IPS-18a (cell line): Measurements from ENCODE around the gene LCAT.
"Not testable (repeated sequence)": the region's sequence is repeated elsewhere in the genome, so short reads cannot be mapped to it uniquely, and the experiment has no call there.

Experiments used
- H3K27ac ChIP-seq: one replicate; pipeline ENCODE4 v1.5.1; 2013; ENCODE audit warnings: low read length
- H3K27me3 ChIP-seq: one replicate; pipeline ENCODE4 v1.6.1; 2013; ENCODE audit warnings: mild to moderate bottlenecking, low read length; ENCODE audit not compliant: control insufficient read depth, insufficient read depth
- H3K36me3 ChIP-seq: one replicate; pipeline ENCODE4 v1.6.1; 2013; ENCODE audit warnings: low read depth, low read length; ENCODE audit not compliant: control insufficient read depth
- H3K4me1 ChIP-seq: one replicate; pipeline ENCODE4 v1.6.1; 2013; ENCODE audit warnings: low read depth, low read length; ENCODE audit not compliant: control insufficient read depth
- H3K4me3 ChIP-seq: one replicate; pipeline ENCODE4 v1.5.1; 2013; ENCODE audit warnings: low read length
- H3K9ac ChIP-seq: one replicate; pipeline ENCODE4 v1.6.1; 2013; ENCODE audit warnings: mild to moderate bottlenecking, low read length, moderate library complexity
- H3K9me3 ChIP-seq: one replicate; pipeline ENCODE4 v1.6.1; 2013; ENCODE audit warnings: low read depth, low read length; ENCODE audit not compliant: control insufficient read depth

Gene LCAT

DNA sequence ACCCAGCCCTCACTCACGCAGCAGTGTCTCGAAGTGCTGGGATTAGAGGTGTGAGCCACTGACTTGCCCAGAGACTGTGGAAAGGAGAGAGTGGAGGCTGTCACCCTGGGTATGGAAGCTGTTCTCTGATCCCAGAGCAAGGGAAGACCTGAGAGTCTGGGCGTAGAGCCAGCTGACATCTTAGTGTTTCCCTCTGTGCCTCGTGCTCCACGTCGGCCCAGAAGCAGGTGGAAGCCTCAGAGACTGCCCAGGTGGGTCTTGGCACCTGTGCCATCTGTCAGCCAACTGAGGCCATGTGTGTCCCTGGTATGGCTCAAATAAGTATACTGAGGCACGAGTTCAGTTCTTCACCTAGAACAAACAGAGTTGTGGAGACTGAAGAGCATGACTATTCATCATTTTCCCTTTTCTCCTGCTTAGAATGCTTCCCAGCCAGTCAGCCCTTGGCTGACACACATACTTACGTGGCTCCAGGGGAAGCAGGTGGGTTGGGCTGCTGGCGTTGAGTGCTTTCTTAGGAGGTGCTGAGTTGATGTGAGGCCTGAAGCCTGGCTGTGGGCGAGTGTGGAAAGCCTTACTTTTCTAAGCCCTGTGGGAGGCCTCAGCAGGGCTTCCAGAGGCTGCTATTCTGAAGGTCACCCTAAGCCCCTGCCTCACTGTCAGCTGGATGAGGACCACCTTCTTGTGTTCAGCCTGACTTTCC is 20.4 kb downstream of the LCAT start:
- H3K9ac ChIP-seq, result no peak overlapping the region

DNA sequence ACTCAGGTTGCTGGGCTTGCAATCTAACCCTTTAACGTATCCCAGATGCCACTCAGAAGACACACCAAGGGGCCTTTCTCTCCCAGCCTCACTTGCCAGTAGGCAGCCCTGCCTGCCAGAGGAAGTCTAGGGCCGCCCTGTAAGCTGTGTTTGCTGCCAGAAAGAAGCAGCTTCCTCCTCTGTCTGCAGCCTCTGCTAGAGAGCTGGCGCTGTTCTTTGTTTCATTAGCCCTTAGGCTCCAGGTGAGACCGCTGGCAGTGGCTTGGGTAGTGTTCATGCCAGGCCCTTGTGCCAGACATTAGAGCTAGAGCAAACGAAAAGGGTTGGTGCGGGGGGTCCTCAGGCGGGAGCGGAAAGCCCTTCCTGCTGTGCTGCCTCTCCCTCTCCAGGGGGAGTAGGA is 21.2 kb downstream of the LCAT start:
- H3K4me3 ChIP-seq, result no peak overlapping the region
- no peak overlapping the region for H3K27ac ChIP-seq
- no peaks in the 10 kb centered on the region for H3K4me1 ChIP-seq
- no peak overlapping the region for H3K9ac ChIP-seq
- no peaks in the 10 kb centered on the region for H3K36me3 ChIP-seq
- H3K9me3 ChIP-seq, result no peaks in the 10 kb centered on the region
- no peaks in the 10 kb centered on the region for H3K27me3 ChIP-seq

More for the DNA sequence above, 20.4 kb downstream of the LCAT start:
- no peaks in the 10 kb centered on the region for H3K4me1 ChIP-seq
- no peaks in the 10 kb centered on the region for H3K36me3 ChIP-seq
- no peaks in the 10 kb centered on the region for H3K9me3 ChIP-seq
- no peak overlapping the region for H3K27ac ChIP-seq
- no peaks in the 10 kb centered on the region for H3K27me3 ChIP-seq
- no peak overlapping the region for H3K4me3 ChIP-seq

DNA sequence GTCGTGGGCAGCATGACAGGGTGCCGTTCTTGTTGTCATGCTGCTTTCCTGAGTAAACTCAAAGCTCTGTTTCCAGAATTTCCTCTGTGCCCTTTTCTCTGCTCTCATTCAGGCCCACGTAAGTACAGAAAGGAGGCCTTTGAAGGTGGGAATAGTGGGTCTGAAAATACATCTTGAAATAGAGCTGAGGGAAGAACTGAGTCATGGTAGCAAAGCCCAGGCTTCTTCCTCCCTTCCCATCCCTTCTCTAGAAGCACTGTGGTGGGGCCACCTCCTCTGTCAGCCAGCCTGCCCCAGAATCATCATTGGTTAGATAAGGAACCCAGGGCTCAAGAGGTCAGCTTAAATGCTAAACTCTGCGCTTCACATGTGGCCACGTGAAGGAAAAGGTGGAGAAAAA is 21.7 kb downstream of the LCAT start:
- H3K27ac ChIP-seq, result no peak overlapping the region
- no peaks in the 10 kb centered on the region for H3K4me1 ChIP-seq
- no peaks in the 10 kb centered on the region for H3K27me3 ChIP-seq
- H3K4me3 ChIP-seq, result no peak overlapping the region
- no peaks in the 10 kb centered on the region for H3K36me3 ChIP-seq
- no peak overlapping the region for H3K9ac ChIP-seq
- no peaks in the 10 kb centered on the region for H3K9me3 ChIP-seq

DNA sequence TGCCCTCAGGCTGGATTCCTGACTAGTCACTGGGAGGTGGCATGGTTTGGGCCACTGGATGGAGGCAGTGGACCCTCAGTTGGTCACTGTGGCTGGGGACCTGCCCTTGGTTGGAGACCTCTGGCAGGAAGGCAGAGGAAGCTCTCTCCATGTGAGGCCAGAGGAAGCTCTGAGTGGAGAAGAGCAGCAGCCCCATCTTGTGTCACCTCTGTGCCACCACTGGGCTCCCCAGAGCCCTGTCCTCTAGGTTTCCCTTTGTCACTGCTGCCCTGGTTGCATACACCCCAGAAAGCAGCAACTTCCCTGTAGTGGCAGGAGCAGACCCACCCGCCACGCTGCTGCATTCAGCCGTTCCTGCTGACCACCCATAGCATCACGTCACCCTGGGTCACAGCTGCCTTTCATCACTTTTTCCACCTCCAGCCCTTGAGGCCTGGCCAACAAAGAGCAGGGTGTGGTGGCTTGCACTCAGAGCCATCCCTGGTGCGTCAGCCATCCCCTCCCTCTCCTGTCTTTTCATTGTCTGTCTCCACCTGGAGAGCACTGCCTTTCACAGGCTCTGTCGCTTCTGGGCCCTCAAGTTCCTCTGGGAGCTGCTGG is 24.2 kb downstream of the LCAT start:
- H3K36me3 ChIP-seq, result no peaks in the 10 kb centered on the region
- no peaks in the 10 kb centered on the region for H3K9me3 ChIP-seq
- H3K4me1 ChIP-seq, result peaks cover 5% of the 10 kb centered on the region
- H3K27ac ChIP-seq, result no peak overlapping the region
- H3K4me3 ChIP-seq, result no peak overlapping the region
- no peaks in the 10 kb centered on the region for H3K27me3 ChIP-seq
- no peak overlapping the region for H3K9ac ChIP-seq

GRCh38 chr16:67917852-67918236 is 26.1 kb downstream of the LCAT start:
- H3K27ac ChIP-seq, result no peak overlapping the region
- no peak overlapping the region for H3K9ac ChIP-seq
- H3K36me3 ChIP-seq, result no peaks in the 10 kb centered on the region
- H3K9me3 ChIP-seq, result no peaks in the 10 kb centered on the region
- peaks cover 5% of the 10 kb centered on the region for H3K4me1 ChIP-seq
- H3K4me3 ChIP-seq, result no peak overlapping the region
- H3K27me3 ChIP-seq, result no peaks in the 10 kb centered on the region

DNA sequence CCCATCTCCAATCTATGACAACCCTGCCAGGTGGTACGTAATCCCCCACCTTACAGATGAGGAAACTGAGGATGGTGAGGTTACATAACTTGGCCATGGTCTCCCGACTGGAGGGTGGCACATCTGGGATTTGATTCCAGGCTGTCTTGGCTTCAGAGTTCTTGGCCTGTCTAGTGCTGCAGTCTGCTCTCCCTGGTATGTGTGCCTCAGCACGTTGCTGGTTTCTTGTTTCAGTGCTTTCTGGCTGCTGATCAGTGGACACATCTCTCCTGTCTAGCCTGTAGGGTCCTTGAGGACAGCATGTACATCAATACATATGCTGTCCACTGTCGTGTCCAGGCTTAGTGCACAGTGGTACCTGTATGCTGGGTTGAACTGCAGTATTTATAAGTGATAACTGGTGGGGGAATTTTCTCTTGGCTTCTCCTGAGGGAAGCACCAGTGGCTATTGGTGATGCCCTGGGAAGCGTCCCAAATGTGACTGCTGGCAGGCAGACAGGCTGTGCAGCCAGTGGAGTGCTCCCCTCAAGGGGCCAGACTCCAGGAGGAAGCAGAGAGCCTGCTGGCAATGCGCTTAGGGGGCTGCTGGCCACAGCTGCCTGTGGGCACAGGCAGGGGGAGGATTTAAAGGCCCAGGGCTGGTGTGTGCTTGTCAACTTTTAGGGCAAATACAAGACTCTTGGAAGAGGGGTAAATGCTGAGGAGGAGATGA is 26.6 kb downstream of the LCAT start:
- Histone ChIP-seq H3K27ac (no peak overlapping the region), H3K9me3 (no peaks in the 10 kb centered on the region), H3K9ac (no peak overlapping the region), H3K27me3 (no peaks in the 10 kb centered on the region), H3K36me3 (no peaks in the 10 kb centered on the region), H3K4me1 (peaks cover 5% of the 10 kb centered on the region), H3K4me3 (no peak overlapping the region)

DNA sequence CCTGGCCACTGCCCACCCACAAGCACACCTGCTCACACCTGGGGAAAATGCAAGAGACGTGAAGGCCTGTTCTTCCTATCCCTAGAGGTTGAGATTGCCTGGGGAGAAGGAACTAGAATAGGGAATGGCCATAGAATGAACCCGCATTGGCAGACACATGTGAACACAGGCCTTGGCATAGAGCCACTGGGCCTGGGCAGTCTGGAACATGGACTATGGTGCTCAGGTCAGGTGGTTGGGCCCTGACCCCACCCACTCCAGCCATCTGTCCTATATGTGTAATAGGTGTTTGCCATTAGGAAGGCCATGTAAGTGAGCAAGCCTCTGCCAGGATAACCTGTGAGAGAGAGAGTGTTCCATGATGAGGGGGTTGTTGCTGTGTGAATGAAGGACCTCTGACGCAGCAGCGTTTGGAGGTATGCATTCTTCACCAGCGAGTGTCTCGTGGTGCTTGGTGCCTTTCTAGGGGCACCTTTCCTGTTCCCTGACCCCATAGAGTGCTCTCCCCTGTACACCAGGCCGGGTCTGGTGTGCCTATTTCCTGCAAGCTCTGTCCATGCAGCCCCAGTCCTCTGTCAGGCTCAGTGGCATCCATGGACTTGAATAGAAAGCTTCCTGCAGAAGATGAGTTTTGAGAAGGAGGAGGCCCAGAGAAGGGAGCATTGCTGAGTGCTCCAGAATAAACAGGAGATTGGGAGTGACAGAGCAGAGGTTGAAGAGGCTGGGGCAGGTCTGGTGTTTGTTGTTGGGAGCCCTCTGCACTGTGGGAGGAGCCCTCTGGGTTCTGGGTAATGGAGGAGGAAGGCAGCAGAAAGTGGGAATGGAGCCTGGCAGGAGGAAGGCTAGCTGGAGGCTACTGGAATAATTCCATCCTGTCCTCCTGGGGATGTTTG is 27.8 kb downstream of the LCAT start:
- no peaks in the 10 kb centered on the region for H3K27me3 ChIP-seq
- H3K4me3 ChIP-seq, result no peak overlapping the region
- H3K4me1 ChIP-seq, result peaks cover 5% of the 10 kb centered on the region
- H3K27ac ChIP-seq, result no peak overlapping the region
- peaks cover 4% of the 10 kb centered on the region for H3K36me3 ChIP-seq
- no peaks in the 10 kb centered on the region for H3K9me3 ChIP-seq
- no peak overlapping the region for H3K9ac ChIP-seq

DNA sequence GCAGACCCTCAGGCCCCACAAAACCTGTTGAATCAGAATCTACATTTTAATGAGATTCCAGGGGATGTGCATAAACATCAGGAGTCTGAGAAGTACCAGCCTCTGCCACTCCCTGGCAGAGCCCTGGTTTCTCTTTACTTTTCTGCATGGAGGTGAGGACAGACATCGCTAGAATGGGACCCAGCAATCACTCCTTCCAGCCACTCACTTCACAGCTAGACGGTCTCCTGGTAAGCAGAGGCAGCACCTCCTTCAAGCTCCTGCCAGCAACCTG is 28.5 kb downstream of the LCAT start:
- H3K27me3 ChIP-seq, H3K27ac ChIP-seq, H3K36me3 ChIP-seq, H3K4me3 ChIP-seq, H3K9ac ChIP-seq, H3K9me3 ChIP-seq, H3K4me1 ChIP-seq: not testable (repeated sequence)

- H3K9me3 ChIP-seq, result no peaks in the 10 kb centered on the region
- no peaks in the 10 kb centered on the region for H3K27me3 ChIP-seq
- H3K36me3 ChIP-seq, result peaks cover 11% of the 10 kb centered on the region
- H3K27ac ChIP-seq, result no peak overlapping the region
- H3K9ac ChIP-seq, result no peak overlapping the region
- H3K4me3 ChIP-seq, result no peak overlapping the region
- H3K4me1 ChIP-seq, result peaks cover 5% of the 10 kb centered on the region
These were observed 29.0 kb downstream of the LCAT start for GRCh38 chr16:67914758-67915495.

DNA sequence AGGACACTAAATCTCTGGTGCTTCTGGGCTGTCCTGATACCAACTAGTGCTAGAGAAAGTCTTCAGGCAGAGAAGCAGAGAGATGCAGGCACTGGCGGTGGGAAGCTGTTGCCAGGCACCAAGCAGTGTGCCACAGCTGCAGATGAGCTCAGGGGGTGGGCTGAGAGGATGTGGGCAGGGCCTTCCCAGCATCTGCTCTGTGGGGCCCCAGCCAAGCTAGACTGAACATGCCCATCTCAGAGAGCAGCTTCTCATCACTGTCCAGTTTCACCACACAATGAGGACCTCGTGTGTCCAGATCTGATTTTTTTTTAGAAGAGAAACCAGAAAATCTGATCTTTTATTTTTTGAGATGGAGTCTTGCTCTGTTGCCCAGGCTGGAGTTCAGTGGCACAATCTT is 33.8 kb downstream of the LCAT start:
- Histone ChIP-seq H3K9me3 (no peaks in the 10 kb centered on the region), H3K4me1 (peaks cover 5% of the 10 kb centered on the region), H3K36me3 (peaks cover 22% of the 10 kb centered on the region), H3K27ac (no peak overlapping the region), H3K4me3 (no peak overlapping the region), H3K27me3 (no peaks in the 10 kb centered on the region), H3K9ac (no peak overlapping the region)
